HepG2 (cell line): ENCODE data around the gene DOK5. TPM values are rescaled to one million over a fixed set of nuclear protein-coding genes. Genes with fewer than 3 reads are reported as not detected.
A peak's percentile ranks its signal among the peaks of the same experiment; 100 is the strongest.

Experiments
- ATAC-seq: fragments of 200-7000 bp; cut with Tn5 transposase; 3 replicates; pipeline ENCODE4 v1.9.1; 2020; ENCODE audit warnings: mild to moderate bottlenecking, moderate library complexity
- BruUV-seq: library from RNA; stranded (reverse); fragments of 400-500 nt; replicated peaks from 2 replicates; lab custom pipeline; 2021; lab: Mats Ljungman, UMichigan
- CTCF ChIA-PET: fragments of 300-600 bp; formaldehyde crosslinking; extraction: SDS; loops from one replicate; lab custom pipeline; 2021; ENCODE audit warnings: low total read pairs, inconsistent platforms, low intra/inter-chr PET ratio; lab: Yijun Ruan, JAX
- POLR2A ChIA-PET: fragments of 350-600 bp; sonication (Branson Sonifier 250); formaldehyde crosslinking; loops from one replicate; lab custom pipeline; 2020; ENCODE audit warnings: antibody characterized with exemption, inconsistent platforms; lab: Yijun Ruan, JAX
- DNase-seq: peaks from one replicate; pipeline ENCODE4 v3.0.0-alpha.2; 2015; ENCODE audit warnings: low spot score
- FAIRE-seq: peaks from 3 replicates; lab custom pipeline; 2011; peaks lifted over from hg19 to GRCh38; lab: Jason Lieb, UNC
- H2AFZ ChIP-seq: one replicate; pipeline ENCODE4 v1.6.1; 2011; ENCODE audit warnings: low read length, inconsistent platforms
- H3K27ac ChIP-seq: fragments of 300-600 bp; 3 replicates; pipeline ENCODE4 v1.8.0; 2011; ENCODE audit warnings: mixed run types, mild to moderate bottlenecking, mixed read lengths, low read length, inconsistent platforms; ENCODE audit not compliant: insufficient read depth; ENCODE audit errors: extremely low read length
- H3K27me3 ChIP-seq, 2 experiments: fragments of 200-600 bp in 1 of 2; 2 replicates in 1 of 2; 3 replicates in 1 of 2; pipeline versions ENCODE4 v1.6.0 to v1.8.0; 2011; ENCODE audit warnings: low read length in 2 of 2, mild to moderate bottlenecking in 2 of 2, moderate library complexity in 2 of 2, inconsistent platforms in 1 of 2; ENCODE audit not compliant: insufficient read depth in 2 of 2, control insufficient read depth in 1 of 2
- H3K36me3 ChIP-seq, 2 experiments: fragments of 200-600 bp in 1 of 2; replicated peaks in 1 of 2; 2 replicates in 1 of 2; 3 replicates in 1 of 2; pipeline versions ENCODE4 v1.5.1 to v1.8.0; 2011; ENCODE audit warnings: low read length in 2 of 2, inconsistent platforms in 1 of 2; ENCODE audit not compliant: insufficient read depth in 2 of 2, control insufficient read depth in 1 of 2
- H3K4me1 ChIP-seq: 2 replicates; pipeline ENCODE4 v1.5.1; 2012; ENCODE audit warnings: low read length, inconsistent platforms; ENCODE audit not compliant: insufficient read depth
- H3K4me2 ChIP-seq: 2 replicates; pipeline ENCODE4 v1.6.0; 2011; ENCODE audit warnings: low read depth, low read length, inconsistent platforms
- H3K4me3 ChIP-seq, 3 experiments: fragments of 200-600 bp in 1 of 3; sonication (generic), shearing (Covaris generic) in 1 of 3; replicated peaks in 1 of 3; 2 replicates each; pipeline ENCODE4 v1.5.1; 2011 to 2016; ENCODE audit warnings: low read length in 3 of 3, inconsistent platforms in 2 of 3, low read depth in 2 of 3, mild to moderate bottlenecking in 2 of 3, control low read depth in 1 of 3, mixed read lengths in 1 of 3; ENCODE audit not compliant: insufficient read depth in 1 of 3
- H3K79me2 ChIP-seq: one replicate; pipeline ENCODE4 v1.6.1; 2011; ENCODE audit warnings: low read length, inconsistent platforms; ENCODE audit not compliant: insufficient read depth
- H3K9ac ChIP-seq: 2 replicates; pipeline ENCODE4 v1.6.0; 2011; ENCODE audit warnings: mild to moderate bottlenecking, low read depth, low read length, inconsistent platforms; ENCODE audit not compliant: insufficient read depth
- H3K9me3 ChIP-seq: 2 replicates; pipeline ENCODE4 v1.5.1; 2012; ENCODE audit warnings: mild to moderate bottlenecking, low read length
- H4K20me1 ChIP-seq: 2 replicates; pipeline ENCODE4 v1.6.0; 2011; ENCODE audit warnings: inconsistent platforms, mild to moderate bottlenecking, low read length, moderate library complexity; ENCODE audit not compliant: insufficient read depth
- CREM ChIP-seq, 2 experiments: sonication (generic) in 1 of 2; formaldehyde crosslinking in 1 of 2; IDR thresholded peaks; 2 replicates each; pipeline versions ENCODE4 v1.4.0 to v1.6.1; 2016 to 2020; ENCODE audit warnings: antibody characterized with exemption in 1 of 2, mild to moderate bottlenecking in 1 of 2, missing genetic modification reagents in 1 of 2
- GZF1 ChIP-seq: sonication (generic); formaldehyde crosslinking; IDR thresholded peaks from 2 replicates; pipeline ENCODE4 v1.5.1; 2020; ENCODE audit warnings: mild to moderate bottlenecking, missing genetic modification reagents
- HNRNPH1 ChIP-seq: fragments of 200-400 bp; formaldehyde crosslinking; optimal IDR thresholded peaks from 2 replicates; pipeline ENCODE3; 2017; ENCODE audit warnings: mild to moderate bottlenecking, low read depth, low read length
- KLF15 ChIP-seq: sonication (generic); formaldehyde crosslinking; IDR thresholded peaks from 2 replicates; pipeline ENCODE4 v1.8.1; 2023; ENCODE audit warnings: borderline replicate concordance, mild to moderate bottlenecking, inconsistent platforms, missing genetic modification reagents, mixed read lengths
- MED8 ChIP-seq: sonication (generic); formaldehyde crosslinking; IDR thresholded peaks from 2 replicates; pipeline ENCODE4 v1.8.1; 2023; ENCODE audit warnings: mild to moderate bottlenecking, missing genetic modification reagents; ENCODE audit not compliant: insufficient replicate concordance
- NCOA5 ChIP-seq: sonication (generic); formaldehyde crosslinking; IDR thresholded peaks from 2 replicates; pipeline ENCODE4 v1.4.0; 2020; ENCODE audit warnings: missing genetic modification reagents
- NFE2L2 ChIP-seq: fragments of 150-350 bp; IDR thresholded peaks from 2 replicates; pipeline ENCODE4 v1.6.1; 2014; ENCODE audit warnings: low read length
- NRL ChIP-seq: sonication (generic); formaldehyde crosslinking; IDR thresholded peaks from 2 replicates; pipeline ENCODE4 v1.5.0; 2020; ENCODE audit warnings: missing genetic modification reagents, mild to moderate bottlenecking, moderate library complexity, borderline replicate concordance
- SP1 ChIP-seq, 2 experiments: fragments of 450-650 bp in 1 of 2; sonication (generic) in 1 of 2; formaldehyde crosslinking in 1 of 2; IDR thresholded peaks; 2 replicates each; pipeline versions ENCODE4 v1.4.0 to v1.6.1; 2016 to 2020; ENCODE audit warnings: missing genetic modification reagents in 1 of 2
- ZNF747 ChIP-seq: sonication (generic); formaldehyde crosslinking; IDR thresholded peaks from 2 replicates; pipeline ENCODE4 v1.8.1; 2023; ENCODE audit warnings: missing genetic modification reagents, mild to moderate bottlenecking, borderline replicate concordance
- ZNF788 ChIP-seq: sonication (generic); formaldehyde crosslinking; IDR thresholded peaks from 2 replicates; pipeline ENCODE4 v1.5.0; 2020; ENCODE audit warnings: mild to moderate bottlenecking, missing genetic modification reagents, borderline replicate concordance
- WGBS: methylation state at CpG from one replicate; pipeline ENCODE4 v1.1.6; 2017; ENCODE audit warnings: low lambda C conversion rate; 5-methylcytosine and 5-hydroxymethylcytosine counted together
- in situ Hi-C: cut with HindIII; loops from 2 replicates; pipeline ENCODE4 v1.10.0; 2017; ENCODE audit warnings: low pct_unique_long_range_greater_than_20kb; ENCODE audit not compliant: extremely low pct_ligation_motif_present
- intact Hi-C: fragments of 100-400 bp; cut with micrococcal nuclease; formaldehyde crosslinking; loops from one replicate; pipeline ENCODE4 v1.10.0; 2022; ENCODE audit not compliant: unreplicated experiment
- polyA plus RNA-seq, 8 experiments: library from polyadenylated mRNA; depleted of rRNA in 3 of 8; stranded (reverse) in 7 of 8; unstranded in 1 of 8; fragments of >200 nt; fragmentation: Illumina TruSeq in 4 of 8; extraction: Trizol in 4 of 8; gene quantifications; 2 replicates each; pipeline versions ENCODE4 v1.2.1 to v1.2.3, GENCODE V29; 2011 to 2016; ENCODE audit warnings: low read depth in 4 of 8, missing spikeins in 1 of 8, mixed read lengths in 1 of 8; ENCODE audit not compliant: insufficient read depth in 1 of 8
- total RNA-seq, 5 experiments: library from RNA; depleted of rRNA; stranded (reverse); fragments of >200 nt; fragmentation: Illumina TruSeq; extraction: Trizol; gene quantifications; 2 replicates each; pipeline ENCODE4 v1.2.3, GENCODE V29; 2016; ENCODE audit warnings: low read depth in 1 of 5
- TF ChIP-seq, protein P1 (sequence below): IDR thresholded peaks from 2 replicates; pipeline ENCODE4 v1.6.1; 2016

The DOK5 gene
- total and polyA plus RNA-seq, 2 of the 13 experiments (the other 11 are each of a cell fraction or from before 2014, with no cell fraction given), result not detected

DNA sequence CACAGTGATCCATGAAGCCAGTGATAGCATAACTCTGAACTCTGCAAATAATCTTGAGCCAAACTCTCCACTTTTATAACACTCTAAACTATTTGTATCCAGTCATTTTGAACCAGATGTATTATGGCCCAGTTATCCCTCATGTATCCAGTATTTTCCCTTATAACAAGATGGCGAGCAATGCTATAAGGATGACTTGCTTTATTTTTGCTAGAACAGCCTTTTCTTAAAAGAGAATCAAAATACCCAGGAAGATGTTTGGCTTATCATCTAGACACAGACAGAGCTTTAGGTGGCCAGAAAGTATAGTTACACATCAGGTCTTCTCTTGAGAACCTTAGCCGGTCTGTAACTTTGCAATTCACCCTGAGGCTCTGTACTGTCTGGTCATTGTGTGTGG, 81.0 kb downstream of the DOK5 start:
- Histone ChIP-seq H4K20me1 (no peaks in the 10 kb centered on the region), H3K9me3 (no peaks in the 10 kb centered on the region), H3K4me3 (no peak overlapping the region), H3K4me2 (no peak overlapping the region), H3K9ac (no peak overlapping the region), H3K79me2 (no peaks in the 10 kb centered on the region), H3K36me3 (no peaks in the 10 kb centered on the region), H2AFZ (no peak overlapping the region), H3K4me1 (no peaks in the 10 kb centered on the region), H3K27me3 (peaks cover 0 to 2% of the 10 kb centered on the region in 2 experiments; a peak in 1 of 5 replicates), H3K27ac (no peak overlapping the region)
- 28% methylated on average over 2 of the region's 2 CpGs for WGBS
- ChIA-PET CTCF (no interaction called here), POLR2A (no interaction called here)
- in situ Hi-C loops (no loop called here), intact Hi-C loops (no loop called here)
- DNase-seq, result no peak
- FAIRE-seq, result no peak
- ATAC-seq, result no peak
- BruUV-seq, result no TSS peak
- no peak for TF ChIP-seq SP1 (IDR thresholded peaks at IDR 0.05)
- TF ChIP-seq SP1 (CRISPR knock-in tag; IDR thresholded peaks at IDR 0.05), result no peak
- TF ChIP-seq MED8 (CRISPR knock-in tag), result no peak
- peak; percentile 57; the same call in 1 of the 2 replicates for TF ChIP-seq NFE2L2

DNA sequence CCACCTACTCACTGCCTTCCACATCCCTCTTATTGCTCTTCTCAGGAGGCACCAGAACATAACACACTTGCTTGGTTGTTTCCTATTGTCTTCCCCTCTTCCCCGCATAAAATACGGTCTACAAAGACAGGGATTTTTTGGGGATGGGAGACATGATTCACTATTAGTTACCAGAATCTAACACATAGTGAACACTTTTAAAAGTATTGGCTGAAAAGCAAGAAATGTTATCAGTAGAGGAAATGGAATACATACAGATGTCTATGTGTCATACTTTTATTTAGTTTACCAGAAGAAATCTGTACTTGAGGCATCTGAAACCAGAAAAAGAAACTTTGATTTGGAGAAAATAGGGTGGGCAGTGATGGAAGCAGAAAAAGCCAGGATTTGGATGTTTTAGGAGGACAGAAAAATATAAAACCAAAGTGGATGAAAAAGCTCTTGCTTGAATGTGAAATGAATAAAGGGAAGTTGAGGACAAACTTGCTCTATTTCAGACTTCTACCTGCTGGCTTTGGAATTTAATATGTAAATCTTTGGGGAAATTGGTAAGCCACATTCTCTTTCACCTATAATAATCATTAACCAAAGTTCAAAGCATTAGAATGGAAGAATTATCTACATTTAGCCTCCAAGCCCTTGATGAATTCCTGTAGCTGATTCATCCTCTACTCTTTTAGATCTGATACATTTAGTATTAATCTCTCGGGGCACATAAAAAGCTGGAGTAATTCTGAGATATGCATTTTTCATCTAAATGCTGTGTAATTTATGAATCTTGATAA, 82.6 kb downstream of the DOK5 start:
- H2AFZ ChIP-seq, result no peak overlapping the region
- no TSS peak for BruUV-seq
- no peak for FAIRE-seq

More for the DNA sequence above, 82.6 kb downstream of the DOK5 start:
- Histone ChIP-seq H3K27ac (no peak overlapping the region), H3K4me3 (no peak overlapping the region), H3K4me2 (no peak overlapping the region), H3K9me3 (no peaks in the 10 kb centered on the region), H3K27me3 (peaks cover 0 to 2% of the 10 kb centered on the region in 2 experiments; a peak in 1 of 5 replicates), H4K20me1 (no peaks in the 10 kb centered on the region), H3K4me1 (no peaks in the 10 kb centered on the region), H3K9ac (no peak overlapping the region), H3K79me2 (no peaks in the 10 kb centered on the region), H3K36me3 (no peaks in the 10 kb centered on the region)
- in situ Hi-C loops (no loop called here), intact Hi-C loops (no loop called here)
- TF ChIP-seq NRL (CRISPR knock-in tag) (no peak), CREM (IDR thresholded peaks at IDR 0.05) (no peak), CREM (CRISPR knock-in tag; IDR thresholded peaks at IDR 0.05) (no peak), ZNF788 (no peak), NCOA5 (CRISPR knock-in tag) (no peak), KLF15 (no peak), HNRNPH1 (no peak), ZNF747 (CRISPR knock-in tag) (no peak), GZF1 (CRISPR knock-in tag) (no peak)
- TF ChIP-seq, protein P1, sequence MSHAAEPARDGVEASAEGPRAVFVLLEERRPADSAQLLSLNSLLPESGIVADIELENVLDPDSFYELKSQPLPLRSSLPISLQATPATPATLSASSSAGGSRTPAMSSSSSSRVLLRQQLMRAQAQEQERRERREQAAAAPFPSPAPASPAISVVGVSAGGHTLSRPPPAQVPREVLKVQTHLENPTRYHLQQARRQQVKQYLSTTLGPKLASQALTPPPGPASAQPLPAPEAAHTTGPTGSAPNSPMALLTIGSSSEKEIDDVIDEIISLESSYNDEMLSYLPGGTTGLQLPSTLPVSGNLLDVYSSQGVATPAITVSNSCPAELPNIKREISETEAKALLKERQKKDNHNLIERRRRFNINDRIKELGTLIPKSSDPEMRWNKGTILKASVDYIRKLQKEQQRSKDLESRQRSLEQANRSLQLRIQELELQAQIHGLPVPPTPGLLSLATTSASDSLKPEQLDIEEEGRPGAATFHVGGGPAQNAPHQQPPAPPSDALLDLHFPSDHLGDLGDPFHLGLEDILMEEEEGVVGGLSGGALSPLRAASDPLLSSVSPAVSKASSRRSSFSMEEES (CRISPR knock-in tag), result no peak
- POLR2A ChIA-PET, result no interaction called here
- ATAC-seq (no peak), DNase-seq (no peak)
- WGBS, result 58% methylated on average over 3 of the region's 3 CpGs
- CTCF ChIA-PET, result no interaction called here
